GM12892 (cell line): Measurements from ENCODE around the gene FOXD2.
"Not testable (repeated sequence)": the region's sequence is repeated elsewhere in the genome, so short reads cannot be mapped to it uniquely, and the experiment has no call there.

ENCODE experiments used
- DNase-seq: peaks from one replicate; pipeline ENCODE4 v3.0.0; 2011; ENCODE audit not compliant: insufficient read length
- FAIRE-seq: peaks from 2 replicates; lab custom pipeline; 2011; peaks lifted over from hg19 to GRCh38; lab: Jason Lieb, UNC
- POLR2A ChIP-seq: IDR thresholded peaks from 2 replicates; pipeline ENCODE4 v1.6.1; 2011; ENCODE audit warnings: low read depth, low read length, control low read depth
- POLR2AphosphoS5 ChIP-seq: IDR thresholded peaks from 2 replicates; pipeline ENCODE4 v1.6.1; 2011; ENCODE audit warnings: low read depth, low read length, control low read depth
- TAF1 ChIP-seq: IDR thresholded peaks from 2 replicates; pipeline ENCODE4 v1.6.1; 2011; ENCODE audit warnings: low read depth, mild to moderate bottlenecking, control low read depth, low read length, borderline replicate concordance

FOXD2 gene

DNA sequence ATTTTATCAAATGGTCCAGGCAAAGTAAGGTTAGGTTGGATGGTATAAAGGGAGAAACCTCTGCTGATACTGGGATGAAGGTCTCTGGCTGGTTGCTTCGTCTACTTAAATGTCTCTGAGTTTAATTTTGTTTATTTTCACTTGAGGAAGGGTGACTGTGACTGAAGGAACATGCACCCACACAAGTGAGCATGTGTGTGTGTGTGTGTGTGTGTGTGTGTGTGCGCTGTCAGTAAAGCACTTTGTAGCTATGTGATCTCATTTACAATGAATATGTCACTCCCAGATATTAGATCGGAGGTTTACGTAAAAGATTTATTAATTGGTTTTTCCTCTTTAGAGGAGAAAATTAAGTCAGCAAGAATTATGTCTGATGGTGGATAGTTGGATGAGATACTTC, 4.4 kb downstream of the FOXD2 start:
- TF ChIP-seq POLR2AphosphoS5 = no peak
- TF ChIP-seq TAF1 = no peak
- no peak for TF ChIP-seq POLR2A
- FAIRE-seq (no peak), DNase-seq (no peak)

DNA sequence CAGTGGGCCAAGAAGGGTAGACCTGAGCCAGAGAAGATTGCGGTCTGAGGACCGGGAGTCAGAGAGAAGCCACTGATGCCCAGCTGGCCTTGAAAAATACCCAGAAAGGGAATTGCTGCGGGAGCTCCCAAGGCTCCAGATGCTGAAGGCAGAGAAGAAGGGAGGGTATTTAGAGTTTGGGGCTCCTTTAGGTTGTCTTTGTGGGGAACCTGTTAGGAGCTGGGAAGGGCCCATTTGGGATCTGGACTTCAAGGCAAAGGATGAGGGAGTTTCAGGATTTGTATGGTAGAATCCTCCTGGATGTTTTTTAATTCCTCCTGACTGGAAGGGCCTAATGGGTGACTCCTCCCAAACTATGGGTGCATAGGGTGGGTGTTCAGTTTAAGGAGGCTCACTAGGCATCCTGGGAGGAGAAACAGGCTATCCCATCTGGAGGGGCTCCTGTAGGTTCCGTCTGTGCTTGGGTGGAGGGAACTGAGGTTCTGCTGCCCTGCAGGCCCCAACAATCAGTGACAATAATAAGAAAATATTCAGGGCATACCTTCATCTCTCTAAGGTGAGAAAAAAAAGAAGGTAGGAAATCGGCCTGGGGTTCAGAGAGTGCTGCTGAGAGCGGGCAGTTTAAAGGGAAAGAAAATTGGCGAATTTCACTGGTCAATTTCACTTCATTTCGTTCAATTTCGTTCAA, 5.1 kb downstream of the FOXD2 start:
- DNase-seq (no peak), FAIRE-seq (no peak)
- no peak for TF ChIP-seq POLR2AphosphoS5
- TF ChIP-seq TAF1 = no peak
- no peak for TF ChIP-seq POLR2A

- DNase-seq (no peak), FAIRE-seq (no peak)
- TF ChIP-seq POLR2AphosphoS5 (no peak), POLR2A (no peak), TAF1 (no peak)
Observed at GRCh38 chr1:47443530-47444296, 5.9 kb downstream of the FOXD2 start.

- no peak for TF ChIP-seq POLR2AphosphoS5
- no peak for TF ChIP-seq TAF1
- no peak for TF ChIP-seq POLR2A
- FAIRE-seq = no peak
Observed at GRCh38 chr1:47444297-47444561, 6.4 kb downstream of the FOXD2 start.

GRCh38 chr1:47444562-47445465, 7.0 kb downstream of the FOXD2 start:
- FAIRE-seq (no peak), DNase-seq (no peak)
- TF ChIP-seq TAF1 (no peak), POLR2AphosphoS5 (no peak), POLR2A (no peak)

More at GRCh38 chr1:47444297-47444561, 6.4 kb downstream of the FOXD2 start:
- no peak for DNase-seq

- DNase-seq (no peak), FAIRE-seq (no peak)
- no peak for TF ChIP-seq POLR2A
- TF ChIP-seq TAF1 = no peak
- no peak for TF ChIP-seq POLR2AphosphoS5
Observed at GRCh38 chr1:47445823-47446550, 8.1 kb downstream of the FOXD2 start.

DNA sequence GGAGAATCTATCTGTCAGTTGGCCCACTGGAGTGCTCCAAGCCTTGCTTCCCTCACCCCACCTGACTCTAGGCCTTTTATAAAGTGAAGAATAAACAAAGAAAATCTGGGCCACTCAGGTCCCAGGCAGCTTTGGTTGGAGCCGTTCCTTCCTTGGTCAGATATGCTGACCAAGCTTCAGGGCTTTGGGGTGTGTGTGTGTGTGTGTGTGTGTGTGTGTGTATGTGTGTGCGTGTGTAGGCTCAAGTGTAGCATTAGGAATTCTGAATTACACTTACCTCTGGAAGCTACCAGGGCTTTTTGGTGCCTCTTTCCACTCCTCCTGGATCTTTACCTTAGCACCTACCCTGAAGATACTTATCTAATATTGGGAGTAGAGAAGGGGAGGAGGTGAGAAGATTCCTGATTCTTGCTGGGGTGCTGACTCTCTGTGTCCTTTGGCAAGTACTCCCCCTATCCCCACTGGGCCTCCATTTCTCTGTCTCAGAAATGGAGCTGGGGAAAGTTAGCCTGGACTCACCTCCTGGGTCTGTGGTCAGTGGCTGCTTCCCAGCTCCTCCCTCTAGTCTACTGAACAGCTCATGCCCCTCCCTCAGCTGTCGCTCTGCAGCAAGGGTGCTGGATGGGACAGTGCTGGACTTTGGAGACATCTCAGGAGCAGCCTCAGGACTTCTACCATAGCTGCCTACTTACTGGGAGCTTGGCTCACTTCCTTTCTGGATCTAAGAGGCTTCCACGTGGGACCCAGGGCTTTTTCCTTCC, 10.8 kb downstream of the FOXD2 start:
- no peak for FAIRE-seq
- no peak for TF ChIP-seq TAF1
- TF ChIP-seq POLR2AphosphoS5 = no peak
- TF ChIP-seq POLR2A = no peak
- no peak for DNase-seq

- DNase-seq (no peak), FAIRE-seq (no peak)
- no peak for TF ChIP-seq POLR2AphosphoS5
- no peak for TF ChIP-seq POLR2A
- TF ChIP-seq TAF1 = no peak
Observed at GRCh38 chr1:47449822-47450552, 12.1 kb downstream of the FOXD2 start.

GRCh38 chr1:47450606-47451005, 12.8 kb downstream of the FOXD2 start:
- no peak for TF ChIP-seq POLR2AphosphoS5
- no peak for TF ChIP-seq POLR2A
- no peak for TF ChIP-seq TAF1
- DNase-seq = no peak
- no peak for FAIRE-seq

DNA sequence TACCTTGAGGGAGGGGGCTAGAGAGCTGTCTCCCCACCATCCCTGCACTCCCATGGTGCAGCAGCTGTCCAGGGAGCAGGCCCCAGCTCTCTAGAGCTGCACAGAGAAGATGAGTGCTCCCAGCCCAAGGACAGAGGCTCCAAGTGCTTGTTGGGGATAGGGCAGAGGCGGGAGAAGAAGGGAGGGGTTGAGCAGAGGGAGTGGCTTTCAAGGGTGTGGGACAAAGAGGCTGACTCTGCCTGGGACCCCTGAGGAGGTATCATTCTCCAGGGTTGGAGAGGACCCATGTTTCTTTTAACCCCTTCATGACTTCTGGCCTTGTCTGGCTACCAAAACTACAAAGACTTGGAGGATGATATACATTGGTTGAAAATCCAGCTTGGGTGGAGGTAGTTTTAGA, 14.6 kb downstream of the FOXD2 start:
- no peak for TF ChIP-seq TAF1
- no peak for TF ChIP-seq POLR2AphosphoS5
- TF ChIP-seq POLR2A = no peak
- no peak for FAIRE-seq
- no peak for DNase-seq

DNA sequence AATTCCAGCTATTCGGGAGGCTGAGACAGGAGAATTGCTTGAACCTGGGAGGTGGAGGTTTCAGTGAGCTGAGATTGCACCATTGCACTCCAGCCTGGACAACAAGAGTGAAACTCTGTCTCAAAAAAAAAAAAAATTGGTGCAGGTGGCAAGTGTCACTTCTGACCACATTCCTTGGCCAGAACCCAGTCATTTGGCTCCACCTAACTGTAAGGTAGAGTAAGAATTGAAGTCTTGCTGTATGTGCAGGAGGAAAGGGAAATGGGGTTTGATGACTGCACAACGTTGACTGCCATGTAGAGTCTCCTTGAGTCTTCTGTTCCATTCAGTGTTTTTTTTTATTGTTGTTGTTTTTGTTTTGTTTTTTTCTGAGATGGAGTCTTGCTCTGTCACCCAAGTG, 16.1 kb downstream of the FOXD2 start:
- FAIRE-seq, DNase-seq: not testable (repeated sequence)
